ENCODE data around the gene SYNDIG1. TPM values are rescaled to one million over a fixed set of nuclear protein-coding genes. Genes with fewer than 3 reads are reported as not detected.

SYNDIG1 gene
- total RNA-seq, 1 donor from 2014 or later = 17.6 TPM

DNA sequence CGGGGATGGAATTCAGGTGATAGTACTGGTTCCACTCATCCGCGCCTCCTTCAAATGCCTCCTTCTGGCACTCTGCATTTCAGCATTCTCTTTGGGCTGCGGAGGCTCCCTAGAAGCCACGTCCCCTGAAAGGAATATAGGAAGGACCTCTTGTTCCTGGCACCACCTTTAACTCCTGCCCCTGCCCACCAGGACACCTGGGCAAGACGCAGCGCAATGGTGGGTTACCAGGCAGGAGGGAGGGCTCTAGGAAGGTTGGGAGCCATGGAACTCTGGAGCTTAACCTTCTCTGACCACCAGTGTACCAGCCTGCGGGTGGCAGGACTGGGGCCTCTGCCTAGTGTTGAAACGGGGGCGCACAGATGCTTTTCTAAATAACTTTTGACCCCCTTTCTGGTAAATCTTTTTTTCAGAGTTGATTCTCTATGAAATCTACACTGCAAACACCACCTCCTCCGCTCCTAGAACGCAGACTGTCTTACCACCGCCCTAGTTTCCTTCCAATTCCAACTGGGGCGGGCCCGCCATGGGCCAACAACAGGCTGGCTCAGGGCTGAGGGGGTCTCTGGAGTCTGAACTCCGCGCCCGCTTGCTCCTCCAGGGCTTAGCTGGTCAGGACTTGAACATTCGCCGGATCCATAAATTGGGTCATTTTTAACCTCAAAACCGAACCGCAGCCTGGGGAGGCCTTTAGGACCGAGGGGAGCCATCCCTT is 871 bp upstream of the SYNDIG1 start:
- peak; percentile 17 for DNase-seq (ENCODE audit: low spot score)
- intact Hi-C loops (cut with DNase I) = loop anchor here (10.0 kb wide), 1 partner anchor 166 kb away; no protein-coding TSS in a partner anchor

DNA sequence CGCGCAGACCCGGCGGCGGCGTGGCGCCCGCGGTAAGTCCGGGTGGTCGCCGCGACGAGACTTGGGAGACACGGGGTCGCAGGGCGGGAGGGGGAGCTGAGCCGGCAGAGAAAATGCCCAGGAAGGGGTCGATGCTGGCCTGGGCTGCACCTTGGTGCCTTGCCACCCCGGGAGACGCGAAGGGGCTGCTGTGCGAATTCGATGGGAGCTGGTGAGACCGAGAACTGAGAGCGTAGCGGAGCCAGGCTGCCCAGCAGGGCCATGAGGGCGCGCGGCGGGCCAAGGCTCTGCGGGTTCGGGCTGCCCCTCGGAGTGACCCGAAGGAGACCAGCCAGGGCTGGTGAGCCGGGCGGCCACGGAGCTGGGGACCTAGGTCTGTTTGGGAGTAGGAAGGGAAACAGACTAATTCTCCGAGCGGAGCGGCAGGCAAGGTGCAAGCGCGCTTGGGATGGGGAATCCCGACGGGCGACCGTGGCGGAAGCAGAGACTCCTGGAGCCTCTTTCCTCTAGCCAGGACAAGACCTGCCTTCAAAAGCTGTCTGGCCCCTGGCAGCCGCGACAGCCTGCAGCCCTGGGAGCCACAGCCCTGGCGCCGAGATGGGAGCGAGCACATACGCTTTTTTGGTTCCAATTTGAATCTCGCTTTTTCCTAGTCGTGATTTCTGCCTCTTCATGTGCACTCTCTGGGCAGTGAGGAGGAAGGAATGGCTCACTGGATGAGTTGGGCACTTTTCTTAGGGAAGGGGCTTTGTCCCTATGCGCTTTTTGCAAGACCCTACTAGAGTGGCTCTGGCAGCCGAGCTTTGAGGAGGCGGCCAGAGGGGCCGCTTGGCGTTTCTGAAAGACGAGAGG is 691 bp downstream of the SYNDIG1 start:
- intact Hi-C loops (cut with DNase I) = loop anchor here (2.0 to 10.0 kb wide), 2 partner anchors 35 to 165 kb away; no protein-coding TSS in a partner anchor
- DNase-seq (ENCODE audit: low spot score) = peak; percentile 77

DNA sequence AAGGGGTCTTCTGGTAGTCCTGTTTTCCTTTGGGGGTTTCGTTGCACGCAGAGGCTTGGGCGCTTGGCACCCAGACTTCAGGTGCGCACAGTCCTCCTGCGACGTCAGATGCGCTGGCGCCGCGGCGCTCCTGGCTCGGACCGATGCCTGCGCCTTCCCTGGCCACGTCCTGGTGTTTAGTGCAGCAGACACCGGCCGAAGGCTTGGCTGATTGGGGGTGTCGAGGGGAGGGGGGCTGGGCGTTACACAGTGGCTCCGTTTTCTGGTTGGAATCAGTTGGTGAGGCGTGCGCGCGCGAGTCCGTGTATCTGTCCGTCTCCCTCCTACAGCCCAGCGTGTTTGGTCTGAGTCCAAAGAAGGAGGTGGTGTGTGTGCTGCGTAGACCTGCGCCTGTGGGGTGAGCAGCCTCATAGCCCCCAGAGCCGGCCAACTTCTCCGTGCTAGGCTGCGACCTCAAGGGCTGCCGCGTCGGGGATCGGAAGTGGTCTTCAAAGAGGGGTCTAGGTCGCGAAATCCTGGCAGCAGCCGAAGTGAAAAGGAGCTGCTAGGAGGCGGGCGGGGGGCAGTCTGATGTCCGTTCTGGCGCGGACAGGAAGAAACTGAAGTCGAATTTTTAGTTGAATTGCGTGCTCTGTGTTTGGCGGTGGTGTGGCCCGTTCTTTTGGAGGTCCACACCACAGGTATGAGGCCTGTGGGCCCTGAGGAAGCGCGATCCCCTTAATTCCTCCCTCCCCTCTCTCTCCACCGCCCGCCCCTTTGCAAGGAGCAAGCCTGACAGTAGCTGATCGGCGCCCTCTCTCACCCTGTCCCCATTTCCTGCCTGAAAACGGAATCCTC is 1.5 kb downstream of the SYNDIG1 start:
- intact Hi-C loops (cut with DNase I) = loop anchor here (2.0 kb wide), 1 partner anchor 34 kb away; no protein-coding TSS in a partner anchor
- DNase-seq (ENCODE audit: low spot score) = peak; percentile 67

DNA sequence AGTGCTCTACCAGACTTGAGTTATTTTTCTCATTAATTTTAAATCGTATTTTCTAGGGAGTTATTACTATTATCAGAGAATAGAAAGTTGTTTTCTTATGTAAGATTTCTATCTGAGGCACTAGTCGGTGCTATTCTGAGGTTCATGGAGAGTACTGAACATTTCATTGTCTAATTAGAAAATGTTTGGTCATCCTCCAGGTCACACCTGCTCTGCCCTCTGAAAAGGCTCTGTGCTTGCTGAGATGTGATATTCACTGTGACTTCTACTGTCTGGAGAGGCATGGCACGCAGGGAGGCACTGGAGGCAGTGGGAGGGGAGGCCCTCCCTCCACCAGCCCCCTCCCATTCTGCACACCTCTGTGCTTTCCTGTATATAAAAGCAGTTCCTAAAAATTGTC is 3.0 kb downstream of the SYNDIG1 start:
- intact Hi-C loops (cut with DNase I) = no loop called here
- DNase-seq (ENCODE audit: low spot score) = peak; percentile 27

DNA sequence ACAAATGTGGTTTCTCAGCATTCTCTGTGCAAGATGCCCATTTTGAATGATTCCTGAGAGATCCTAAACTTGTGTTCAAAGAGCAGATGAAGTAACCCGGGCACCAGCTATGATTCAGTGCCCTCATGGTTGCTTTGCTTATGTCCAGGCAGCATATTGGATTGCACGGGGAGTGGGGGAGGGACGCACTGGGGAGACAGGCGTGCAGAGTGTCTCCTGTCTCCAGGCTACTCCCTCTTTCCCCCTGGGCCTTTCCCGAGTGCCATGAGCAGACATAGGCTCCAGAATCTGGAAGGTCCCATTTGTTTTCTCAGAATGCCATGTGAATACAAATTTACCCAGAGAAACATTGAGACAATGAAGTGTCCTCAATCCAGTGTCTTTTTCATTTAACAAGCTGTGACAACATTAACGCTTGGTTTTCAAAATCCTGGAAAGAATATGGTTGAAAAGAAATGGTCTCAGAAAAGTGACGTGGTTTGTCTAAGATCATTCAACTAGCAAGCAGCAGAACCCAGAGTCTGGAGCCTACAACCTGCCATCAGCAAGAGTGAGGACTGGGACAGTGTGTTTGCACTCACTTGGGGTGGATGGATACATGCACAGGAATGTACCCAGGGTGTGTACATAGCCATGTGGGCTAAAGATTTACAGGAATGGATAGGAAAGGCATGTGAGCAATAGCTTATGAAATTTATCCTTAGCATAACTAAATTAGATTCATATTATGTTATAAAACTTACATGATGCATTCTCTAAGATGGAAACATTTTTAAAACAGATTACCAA is 4.2 kb downstream of the SYNDIG1 start:
- intact Hi-C loops (cut with DNase I) = no loop called here
- peak; percentile 39 for DNase-seq (ENCODE audit: low spot score)

DNA sequence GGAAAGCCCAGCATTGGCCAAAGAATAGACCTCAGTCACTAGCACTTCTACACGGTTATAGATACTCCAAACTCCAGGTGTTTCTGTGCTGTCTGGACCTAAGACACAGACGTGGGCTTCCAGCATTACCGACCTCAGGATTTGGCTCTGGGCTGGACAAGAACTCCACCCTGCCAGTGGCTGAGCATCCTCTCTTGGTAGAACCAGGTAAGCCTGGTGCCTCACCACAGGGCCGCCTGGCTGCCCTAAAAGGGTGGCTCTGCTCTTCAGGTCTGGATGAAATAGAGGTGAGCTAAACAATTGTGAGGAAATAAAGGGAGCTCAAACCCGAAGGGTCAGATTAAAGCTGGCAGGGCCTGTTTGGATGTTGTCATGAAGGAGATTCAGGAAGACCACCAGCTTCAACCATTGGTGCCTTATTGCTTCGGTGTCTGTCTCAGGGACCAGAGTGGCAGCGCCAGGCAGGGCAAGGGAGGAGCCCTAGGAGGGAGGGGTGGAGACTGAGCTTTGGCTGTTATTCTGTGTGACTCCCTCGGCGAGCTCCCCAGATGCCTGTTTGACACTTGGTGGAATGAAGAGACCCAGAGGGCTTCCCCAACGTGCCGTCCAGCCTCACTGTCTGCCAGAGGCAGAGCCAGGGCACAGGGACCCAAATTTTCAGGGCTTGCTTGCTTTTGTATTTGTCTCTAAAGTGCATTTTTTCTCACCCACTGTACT is 8.6 kb downstream of the SYNDIG1 start:
- intact Hi-C loops (cut with DNase I) = no loop called here
- DNase-seq (ENCODE audit: low spot score) = peak; percentile 73

DNA sequence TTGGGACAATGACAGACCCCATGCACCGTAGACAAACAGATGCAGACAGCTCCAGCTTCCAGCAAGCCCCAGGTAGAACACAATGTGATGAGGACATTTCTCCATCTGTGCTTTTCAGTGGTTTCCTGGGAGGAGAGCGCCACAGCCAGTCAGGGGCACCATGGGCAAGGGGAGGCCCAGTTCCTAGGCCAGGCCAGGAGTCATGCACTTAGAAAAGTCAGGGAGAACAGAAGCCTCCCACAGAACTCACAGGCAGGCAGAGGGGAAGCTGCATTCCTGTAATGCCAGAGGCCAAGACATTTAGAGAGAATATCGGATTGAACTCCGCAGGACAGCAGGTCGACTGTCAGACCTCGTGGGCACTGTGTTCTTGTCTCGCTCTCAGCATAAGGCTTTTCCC is 9.2 kb downstream of the SYNDIG1 start:
- intact Hi-C loops (cut with DNase I) = no loop called here
- peak; percentile 55 for DNase-seq (ENCODE audit: low spot score)

DNA sequence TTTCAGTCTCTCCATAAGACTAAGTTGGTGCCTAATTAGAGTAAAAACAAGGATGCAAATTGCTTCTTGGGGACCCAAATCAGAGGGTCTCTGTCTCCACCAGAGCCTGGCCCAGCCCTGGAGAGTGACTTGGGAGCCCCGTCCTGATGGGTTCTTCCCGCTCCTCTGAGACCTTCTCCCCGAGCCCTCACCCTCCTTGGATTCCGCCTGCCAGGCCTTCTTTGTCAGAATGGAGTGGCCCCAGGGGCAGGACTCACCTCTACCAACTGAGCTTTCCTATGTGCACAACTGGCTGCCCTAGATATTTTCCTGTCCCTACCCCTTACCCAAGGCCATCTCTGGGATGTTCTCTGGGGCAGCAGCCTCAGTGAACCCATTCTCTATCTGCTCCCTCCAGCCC is 9.7 kb downstream of the SYNDIG1 start:
- intact Hi-C loops (cut with DNase I) = no loop called here
- DNase-seq (ENCODE audit: low spot score) = peak; percentile 66

DNA sequence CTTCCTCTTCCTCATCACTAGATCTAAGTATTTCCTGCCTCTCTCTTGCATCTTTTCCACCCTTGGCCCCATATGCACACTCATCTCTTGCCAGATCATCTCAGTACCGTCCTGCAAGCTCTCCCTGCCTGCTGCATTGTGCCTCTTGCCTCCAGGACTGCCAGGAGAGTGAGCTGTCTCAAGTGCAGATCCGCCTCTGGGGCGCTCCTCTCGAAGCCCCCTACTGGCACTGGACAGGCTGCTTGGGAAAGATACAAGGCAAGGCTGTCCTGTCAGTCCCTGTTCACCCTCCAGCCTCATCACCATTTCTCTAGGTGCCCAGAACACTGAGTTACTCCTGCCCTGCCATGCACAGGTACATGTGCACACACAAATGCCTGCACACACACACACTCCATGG is 10.2 kb downstream of the SYNDIG1 start:
- DNase-seq (ENCODE audit: low spot score) = peak; percentile 33
- intact Hi-C loops (cut with DNase I) = no loop called here

DNA sequence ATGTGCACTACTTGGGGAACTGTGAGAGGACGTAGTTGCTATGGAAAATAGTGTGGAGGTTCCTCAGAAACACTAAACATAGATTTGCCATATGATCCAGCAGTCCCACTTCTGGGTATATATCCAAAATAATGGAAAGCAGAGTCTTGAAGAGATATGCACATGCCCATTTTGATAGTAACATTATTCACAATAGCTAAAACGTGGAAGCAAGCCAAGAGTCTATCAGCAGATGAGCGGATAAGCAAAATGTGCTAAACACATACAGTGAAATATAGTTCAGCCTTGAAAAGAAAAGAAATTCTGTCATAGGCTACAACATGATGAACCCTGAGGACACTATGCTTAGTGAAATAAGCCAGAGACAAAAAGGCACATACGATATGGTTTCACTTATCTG is 11.1 kb downstream of the SYNDIG1 start:
- intact Hi-C loops (cut with DNase I) = no loop called here
- DNase-seq (ENCODE audit: low spot score) = no peak

DNA sequence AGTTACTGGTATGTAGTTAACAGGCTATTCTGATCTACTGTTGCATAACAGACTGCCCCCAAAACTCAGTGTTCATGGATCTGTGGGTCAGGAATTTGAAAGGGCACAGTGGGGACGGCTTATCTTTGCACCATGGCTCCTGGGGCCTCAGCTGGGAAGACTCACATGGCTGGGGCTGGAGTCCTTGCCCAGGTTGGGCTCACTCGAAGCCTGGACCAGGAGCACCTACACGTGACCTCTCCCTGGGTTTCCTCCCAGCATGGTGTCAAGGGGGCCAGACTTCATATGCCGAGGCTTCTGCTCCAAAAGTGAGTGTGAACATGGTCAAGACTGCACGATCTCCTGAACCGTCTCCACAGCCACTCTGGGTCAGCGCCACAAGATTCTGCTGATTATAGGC is 11.7 kb downstream of the SYNDIG1 start:
- intact Hi-C loops (cut with DNase I) = no loop called here
- DNase-seq (ENCODE audit: low spot score) = peak; percentile 68

DNA sequence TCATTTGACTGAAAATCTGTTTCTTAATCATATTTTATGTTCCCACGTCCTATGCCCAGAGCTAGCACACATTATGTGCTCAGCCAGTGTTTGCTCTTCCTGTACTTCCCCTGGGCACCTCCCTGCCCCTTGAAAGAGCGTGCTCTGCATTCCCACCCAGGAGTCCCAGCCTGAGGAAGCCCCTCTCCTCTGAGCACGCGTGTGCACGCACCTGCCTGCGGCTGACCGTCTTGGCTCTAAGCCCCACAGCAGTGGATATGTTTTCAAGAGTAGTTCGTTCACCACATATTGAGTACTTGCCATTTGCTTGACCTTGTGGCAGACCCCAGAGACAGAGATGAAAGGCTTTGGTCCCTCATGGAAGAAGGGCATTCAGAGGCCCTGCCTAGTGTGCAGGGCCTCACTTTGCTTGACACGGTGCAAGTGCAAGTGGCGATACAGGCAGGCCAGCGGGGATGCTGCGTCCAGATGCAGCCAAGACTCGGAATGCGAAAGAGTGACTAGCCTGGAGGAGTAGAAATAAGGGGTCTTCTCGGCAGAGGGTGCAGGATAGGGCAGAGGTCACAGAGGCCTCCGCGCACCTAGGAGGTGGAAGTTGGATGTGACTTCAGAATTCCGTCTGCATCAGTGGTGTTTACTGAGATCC is 14.1 kb downstream of the SYNDIG1 start:
- peak; percentile 50 for DNase-seq (ENCODE audit: low spot score)
- intact Hi-C loops (cut with DNase I) = no loop called here

DNA sequence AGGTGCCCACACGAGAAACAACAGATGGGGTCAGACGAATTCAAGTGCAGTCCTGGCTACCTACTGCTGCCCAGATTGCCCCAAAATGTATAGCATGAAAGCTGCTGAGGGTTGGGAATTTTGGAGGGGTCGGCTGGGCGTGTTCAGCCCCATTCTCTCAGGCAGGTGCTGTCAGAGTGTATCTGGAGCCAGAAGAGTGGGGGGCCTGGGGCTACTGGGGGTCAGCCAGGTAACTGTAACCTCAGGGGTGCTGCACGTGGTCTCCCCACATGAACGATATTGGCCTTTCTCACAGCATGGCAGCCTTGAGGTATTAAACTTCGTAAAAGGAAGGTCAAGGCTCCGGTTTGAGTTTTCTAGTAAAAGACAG is 14.6 kb downstream of the SYNDIG1 start:
- intact Hi-C loops (cut with DNase I) = no loop called here
- DNase-seq (ENCODE audit: low spot score) = no peak

DNA sequence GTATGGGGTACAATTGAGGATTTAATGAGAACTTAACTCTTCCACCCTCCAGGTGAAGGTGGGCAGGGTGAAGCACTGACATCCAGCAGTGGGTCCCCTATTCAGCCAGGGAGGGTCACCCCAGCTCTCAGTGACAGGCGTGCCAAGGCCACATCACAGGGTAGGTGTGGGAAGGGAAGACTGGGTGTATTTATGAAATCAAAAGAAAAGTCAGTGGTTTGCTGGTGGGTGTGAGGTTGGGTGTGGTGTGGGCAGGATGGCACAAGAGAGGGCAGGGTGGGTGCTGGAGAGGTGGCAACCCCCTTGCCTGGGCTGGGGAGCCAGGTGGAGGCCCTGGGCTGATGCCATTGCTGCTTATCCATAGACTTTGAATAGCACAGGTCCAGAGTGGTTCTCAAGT is 16.6 kb downstream of the SYNDIG1 start:
- intact Hi-C loops (cut with DNase I) = no loop called here

DNA sequence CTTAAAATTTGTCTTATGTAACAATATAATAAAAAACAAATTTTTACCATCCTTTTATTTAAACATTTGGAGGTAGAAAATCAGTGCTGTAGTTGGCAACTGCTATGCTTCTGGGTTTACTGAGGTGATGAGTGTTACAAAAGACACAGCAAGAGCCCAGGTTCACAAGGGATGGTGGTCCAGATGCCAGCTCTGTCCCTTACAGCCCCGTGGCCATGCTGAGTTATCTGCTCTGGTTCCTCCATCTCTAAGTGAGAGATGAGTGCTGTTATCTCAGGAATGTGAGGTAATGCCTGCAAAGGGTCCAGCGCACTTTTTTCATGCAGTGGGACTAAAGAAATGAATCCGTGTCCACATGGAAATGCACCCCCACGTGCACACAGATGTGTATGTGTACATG is 17.8 kb downstream of the SYNDIG1 start:
- intact Hi-C loops (cut with DNase I) = no loop called here
- peak; percentile 51 for DNase-seq (ENCODE audit: low spot score)

More for the DNA sequence above, 16.6 kb downstream of the SYNDIG1 start:
- peak; percentile 9 for DNase-seq (ENCODE audit: low spot score)

DNA sequence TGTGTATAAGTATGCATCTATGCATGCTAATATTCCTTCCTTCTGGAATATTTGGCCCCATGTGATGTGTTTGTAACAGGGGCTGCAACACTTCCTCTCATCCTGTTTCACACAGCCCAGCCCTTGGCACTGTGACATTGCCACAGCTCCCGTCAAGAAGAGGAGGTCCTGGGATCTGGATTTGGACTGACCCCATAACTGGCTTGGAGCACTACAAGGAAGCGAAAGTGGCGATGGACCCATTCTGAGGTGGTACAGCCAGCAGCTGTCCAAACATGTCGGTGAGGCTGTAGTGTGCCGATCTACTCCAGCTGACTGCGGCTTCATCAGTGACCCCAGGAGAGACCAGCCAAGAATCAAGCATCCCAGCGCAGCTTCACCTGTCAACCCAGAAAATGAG is 18.2 kb downstream of the SYNDIG1 start:
- peak; percentile 46 for DNase-seq (ENCODE audit: low spot score)
- intact Hi-C loops (cut with DNase I) = no loop called here

DNA sequence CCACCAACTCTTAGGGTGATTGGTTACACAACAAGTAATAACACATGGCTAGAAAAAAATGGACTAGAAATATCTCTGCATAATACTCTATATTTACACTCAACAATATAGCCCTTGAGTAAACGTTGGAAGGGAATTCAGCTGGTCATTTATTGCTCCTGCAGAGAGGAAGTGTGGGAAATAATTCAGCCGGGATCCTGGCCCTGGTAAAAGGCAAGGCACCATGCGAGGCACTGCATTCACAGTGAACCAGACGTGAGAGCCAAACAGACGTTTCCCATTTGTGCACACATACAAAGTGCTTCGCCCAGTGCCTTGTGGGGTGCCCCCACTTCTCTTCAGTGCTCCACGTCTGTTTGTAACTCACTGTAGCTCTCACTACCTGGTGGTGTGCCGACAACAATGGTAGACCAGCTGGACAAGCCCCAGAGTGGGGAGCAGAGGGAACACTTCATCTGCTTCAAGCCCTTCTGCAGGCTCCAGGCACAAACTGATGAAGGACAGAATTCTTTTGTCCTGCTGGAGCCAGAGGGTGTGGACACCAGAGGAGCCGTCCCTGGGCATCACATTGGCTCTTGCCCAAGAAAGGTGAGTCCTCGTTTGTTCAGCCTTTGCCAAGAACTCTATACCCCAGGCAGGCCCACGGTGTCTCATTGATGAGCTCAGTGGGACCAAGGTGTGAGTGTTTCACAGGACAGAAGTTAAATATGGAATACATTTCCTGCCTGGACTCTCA is 18.8 kb downstream of the SYNDIG1 start:
- intact Hi-C loops (cut with DNase I) = no loop called here
- DNase-seq (ENCODE audit: low spot score) = peak; percentile 47
